Muscle of back (tissue), 11 donors: ENCODE data around the gene CNTNAP5. TPM values are rescaled to one million over a fixed set of nuclear protein-coding genes. Genes with fewer than 3 reads are reported as not detected.

ENCODE experiments used
- DNase-seq, 3 donors: peaks; one replicate each; pipeline versions ENCODE4 v3.0.0 to v3.0.0-alpha.2; 2013
- polyA plus RNA-seq, 10 donors: library from polyadenylated mRNA; unstranded; fragments of 120-200 nt; gene quantifications; one replicate each; pipeline ENCODE4 v1.2.1, GENCODE V29; 2013; ENCODE audit not compliant: insufficient read length in 10 of 10

The CNTNAP5 gene
- polyA plus RNA-seq, 10 donors: 0.14 to 0.47 (median 0.19) TPM

DNA sequence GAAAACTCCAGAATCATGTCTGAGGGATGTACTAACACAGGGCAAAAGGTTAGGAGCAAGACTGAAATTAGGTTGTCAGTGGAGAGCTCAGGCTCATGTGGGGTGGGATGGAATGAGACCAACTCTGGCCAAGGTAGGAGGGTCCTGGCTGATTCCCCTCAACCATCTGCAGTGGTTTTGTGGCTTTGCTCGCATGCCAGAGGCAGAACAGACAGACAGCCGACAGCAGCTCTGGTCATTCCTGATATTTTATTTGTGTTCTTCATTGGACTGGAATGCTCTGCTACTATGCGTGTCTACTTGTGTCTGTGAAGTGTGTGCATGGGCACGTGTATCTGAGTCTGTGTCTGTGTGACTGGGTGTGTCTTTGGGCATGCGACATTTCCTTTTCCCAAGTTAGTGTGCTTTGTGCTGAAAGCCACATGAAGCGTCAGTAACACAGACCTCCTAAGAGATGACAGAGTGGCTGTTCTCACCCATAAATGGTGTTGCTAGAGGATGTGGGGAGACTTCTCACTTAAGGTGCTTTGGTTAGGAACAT is 239.5 kb downstream of the CNTNAP5 start:
- peak in 1 of 3 donors; percentile 67 for DNase-seq

DNA sequence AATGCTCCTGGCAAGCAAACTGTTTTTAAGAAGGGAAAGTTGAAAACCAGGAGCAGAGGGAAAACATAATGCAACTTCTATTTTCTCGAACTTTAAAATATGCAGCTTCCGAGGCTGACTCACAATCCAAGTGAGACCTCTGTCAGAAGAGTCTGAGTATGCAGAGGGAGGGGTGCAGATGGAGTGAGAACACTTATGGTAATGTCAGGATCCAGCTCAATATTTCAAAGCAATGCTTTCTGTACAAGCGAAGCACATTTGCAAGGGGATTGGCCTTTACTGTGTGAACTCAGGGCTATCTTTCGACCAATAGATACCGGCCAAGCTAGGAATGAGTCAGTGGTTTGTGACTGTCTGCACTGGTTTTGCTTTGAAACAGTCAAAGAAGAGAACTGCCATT is 242.7 kb downstream of the CNTNAP5 start:
- DNase-seq: peak; percentile 33 to 77 (median 67)

DNA sequence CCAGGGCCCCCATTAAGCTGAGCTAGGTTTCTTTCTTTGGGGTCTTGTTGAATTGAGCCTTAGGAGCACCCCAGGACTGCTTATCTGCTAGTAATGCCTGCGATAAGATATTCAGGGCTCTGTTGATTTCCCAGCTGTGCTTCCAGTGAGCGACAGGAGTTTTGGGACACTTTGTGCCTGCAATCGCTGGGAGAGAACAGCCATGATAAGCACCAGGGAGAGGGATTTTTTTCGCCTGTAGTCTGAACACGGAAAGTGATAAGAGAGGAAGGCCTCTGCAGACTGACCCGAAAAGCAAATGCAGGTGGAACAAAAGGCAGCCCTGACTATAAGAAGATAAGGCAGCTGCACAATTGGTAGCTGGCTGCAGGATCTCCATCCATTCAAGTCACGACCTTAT is 244.3 kb downstream of the CNTNAP5 start:
- DNase-seq: no peak

DNA sequence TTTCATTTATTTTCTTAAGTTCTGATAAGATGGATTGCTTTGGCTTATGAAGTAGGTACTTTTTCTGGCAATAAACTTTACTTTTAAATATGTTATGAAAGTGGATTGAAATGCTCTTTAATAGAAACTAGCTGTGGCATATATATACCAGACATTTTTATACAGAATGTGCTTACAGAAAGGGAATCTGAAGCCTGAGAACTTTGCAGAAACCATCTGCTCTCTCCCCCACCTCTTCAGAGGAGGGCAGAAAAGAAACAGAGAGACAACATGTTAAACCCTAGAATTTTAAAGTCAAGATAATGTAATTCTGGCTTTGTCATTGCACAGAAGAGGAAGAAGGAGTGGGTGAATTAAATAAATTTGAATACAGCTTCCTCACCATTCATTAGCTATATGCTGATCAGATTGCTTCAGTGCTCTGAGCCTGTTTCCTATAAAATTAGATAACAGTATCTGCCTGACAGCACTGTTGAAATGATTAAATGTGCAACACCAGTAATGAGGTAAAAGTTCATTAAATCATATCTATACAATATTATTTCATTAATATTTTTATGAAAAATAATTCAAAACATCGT is 247.3 kb downstream of the CNTNAP5 start:
- no peak for DNase-seq

DNA sequence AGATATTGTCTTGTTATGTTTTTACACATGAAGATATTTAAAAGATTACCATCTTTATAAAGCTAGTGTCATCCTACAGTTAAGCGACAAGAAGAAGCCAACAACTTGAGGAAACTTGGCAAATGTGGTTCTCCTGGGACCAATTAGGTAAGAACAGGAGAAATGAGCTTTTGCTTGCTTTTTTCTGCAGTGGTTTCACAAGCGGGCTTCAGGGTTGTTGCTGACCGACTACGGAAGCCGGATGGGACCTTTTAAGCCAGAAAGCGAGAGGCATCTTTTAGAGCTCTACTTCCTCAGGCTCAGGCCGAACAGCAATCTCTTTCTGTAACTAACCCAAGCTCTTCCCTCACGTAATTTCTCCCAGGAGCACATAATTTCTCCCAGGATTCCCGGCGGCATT is 256.5 kb downstream of the CNTNAP5 start:
- DNase-seq: peak; percentile 14 to 79 (median 72)

DNA sequence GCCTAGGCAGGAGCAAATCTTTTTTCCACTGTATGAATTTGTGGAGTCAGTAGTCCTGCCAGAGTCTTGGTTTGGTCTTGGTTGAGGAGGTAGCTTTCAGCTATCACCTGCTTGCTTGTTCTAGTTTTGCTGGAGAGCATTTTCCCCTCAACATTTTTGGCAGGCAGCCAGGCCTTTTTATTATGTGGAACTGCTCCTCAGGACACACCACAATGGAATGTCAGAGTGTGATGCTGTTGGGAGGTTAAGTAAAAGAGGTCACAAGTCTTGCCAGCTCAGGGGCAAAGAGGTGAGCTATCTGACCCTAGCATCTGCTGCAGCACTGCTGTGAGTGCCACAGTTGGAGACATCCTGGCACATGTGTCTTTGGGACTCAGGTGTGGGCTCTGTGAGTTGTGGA is 258.0 kb downstream of the CNTNAP5 start:
- peak in 1 of 3 donors; percentile 38 for DNase-seq

DNA sequence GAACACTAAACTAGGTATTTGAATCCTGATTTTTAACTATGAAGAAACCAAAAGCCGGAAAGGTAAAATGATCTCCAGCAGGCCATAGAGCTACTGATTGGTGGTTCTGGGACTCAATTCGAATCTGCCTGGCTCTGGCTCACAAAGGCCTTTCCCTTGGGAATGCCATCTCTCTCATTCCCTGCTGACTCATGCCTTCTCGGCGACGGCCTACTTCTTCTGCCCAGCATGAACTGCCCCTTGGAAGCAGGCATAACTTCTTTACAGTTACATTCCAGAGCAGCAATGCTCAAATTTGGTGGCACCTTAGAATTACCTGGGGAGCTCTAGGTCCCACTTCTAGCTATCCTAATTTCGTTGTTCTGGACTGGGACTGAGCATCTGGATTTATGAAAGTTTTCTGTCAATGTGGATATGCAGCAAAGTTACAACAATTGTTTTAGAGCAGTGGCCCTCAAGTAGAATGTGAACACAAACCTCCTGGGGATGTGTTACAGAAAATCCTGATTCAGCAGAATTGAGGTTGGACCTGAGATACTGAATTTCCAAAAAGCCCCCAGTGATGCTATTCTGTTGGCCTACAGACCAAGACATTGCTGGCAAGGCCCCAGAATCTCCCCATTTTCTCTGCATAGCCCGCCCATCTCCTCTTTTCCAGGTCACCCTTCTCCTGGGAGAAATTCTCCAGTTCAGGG is 261.1 kb downstream of the CNTNAP5 start:
- DNase-seq: no peak

DNA sequence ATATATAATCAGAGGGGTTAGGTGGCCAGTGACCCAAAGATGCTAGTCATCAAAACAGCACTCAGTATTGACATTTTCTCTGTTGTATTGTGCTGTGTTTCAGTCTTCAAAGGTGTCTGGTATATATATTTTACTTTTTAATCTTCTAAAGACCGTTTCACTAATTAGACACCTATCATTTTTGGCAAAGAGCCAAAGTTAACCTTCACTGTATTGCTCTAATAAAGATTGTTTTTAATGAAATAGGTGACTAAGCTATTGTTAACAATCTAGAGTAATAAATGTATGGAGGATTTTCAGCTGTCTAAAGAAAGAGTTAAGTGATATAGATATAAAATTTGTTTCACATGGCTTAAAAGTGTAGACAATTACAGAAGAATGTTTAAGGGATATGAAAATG is 264.0 kb downstream of the CNTNAP5 start:
- no peak for DNase-seq

DNA sequence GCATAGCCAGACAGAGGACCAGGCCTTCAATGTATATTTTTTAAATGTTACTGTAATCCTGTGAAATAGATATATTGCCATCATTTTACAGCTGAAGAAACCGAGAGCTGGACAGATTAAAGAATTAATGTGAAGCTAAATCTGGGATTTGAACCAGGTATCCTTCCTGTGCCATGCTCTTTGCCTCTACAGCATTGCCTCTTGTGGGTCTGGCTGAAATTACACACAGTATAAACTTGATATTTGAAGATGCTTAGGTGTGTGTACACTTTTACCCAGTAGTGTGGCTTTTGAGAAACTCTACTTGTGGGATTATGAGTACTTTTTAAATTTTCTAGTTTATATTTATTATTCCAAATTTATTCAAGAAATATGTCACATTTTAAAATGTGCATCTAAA is 264.5 kb downstream of the CNTNAP5 start:
- DNase-seq: no peak

DNA sequence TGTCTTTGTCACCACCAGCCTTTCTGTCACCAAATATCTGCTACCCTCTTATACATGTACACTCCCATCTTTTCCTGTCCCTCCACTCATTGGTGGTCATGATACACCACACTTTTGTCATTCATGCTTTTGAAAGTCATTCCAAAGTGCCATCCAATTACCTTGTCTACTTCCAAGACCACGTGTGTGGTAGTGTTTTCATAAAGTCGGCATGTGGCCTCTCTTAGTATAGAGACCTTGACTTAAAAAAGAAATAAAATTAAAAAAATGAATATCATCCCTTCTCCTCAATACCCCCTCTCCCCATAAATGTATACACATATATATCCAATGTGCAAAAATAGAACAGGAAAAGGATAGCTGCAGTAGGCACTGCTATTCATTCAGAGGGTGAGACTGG is 271.4 kb downstream of the CNTNAP5 start:
- DNase-seq: no peak

DNA sequence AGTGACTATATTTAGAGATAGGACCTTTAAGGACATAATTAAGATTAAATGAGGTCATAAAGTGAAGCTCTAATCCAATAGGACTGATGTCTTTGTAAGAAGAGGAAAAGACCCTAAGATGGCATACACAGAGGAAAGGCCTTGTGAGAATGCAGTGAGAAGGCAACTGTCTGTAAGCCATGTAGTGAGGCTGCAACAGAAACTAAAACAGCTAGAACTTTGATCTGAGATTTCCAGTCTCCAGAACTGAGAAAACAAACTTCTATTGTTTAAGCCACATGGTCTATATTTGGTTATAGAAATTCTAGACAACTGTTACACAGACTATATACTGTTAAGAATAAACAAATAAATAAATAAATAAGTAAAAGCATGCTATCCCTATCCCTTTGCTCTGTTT is 276.8 kb downstream of the CNTNAP5 start:
- DNase-seq: no peak

DNA sequence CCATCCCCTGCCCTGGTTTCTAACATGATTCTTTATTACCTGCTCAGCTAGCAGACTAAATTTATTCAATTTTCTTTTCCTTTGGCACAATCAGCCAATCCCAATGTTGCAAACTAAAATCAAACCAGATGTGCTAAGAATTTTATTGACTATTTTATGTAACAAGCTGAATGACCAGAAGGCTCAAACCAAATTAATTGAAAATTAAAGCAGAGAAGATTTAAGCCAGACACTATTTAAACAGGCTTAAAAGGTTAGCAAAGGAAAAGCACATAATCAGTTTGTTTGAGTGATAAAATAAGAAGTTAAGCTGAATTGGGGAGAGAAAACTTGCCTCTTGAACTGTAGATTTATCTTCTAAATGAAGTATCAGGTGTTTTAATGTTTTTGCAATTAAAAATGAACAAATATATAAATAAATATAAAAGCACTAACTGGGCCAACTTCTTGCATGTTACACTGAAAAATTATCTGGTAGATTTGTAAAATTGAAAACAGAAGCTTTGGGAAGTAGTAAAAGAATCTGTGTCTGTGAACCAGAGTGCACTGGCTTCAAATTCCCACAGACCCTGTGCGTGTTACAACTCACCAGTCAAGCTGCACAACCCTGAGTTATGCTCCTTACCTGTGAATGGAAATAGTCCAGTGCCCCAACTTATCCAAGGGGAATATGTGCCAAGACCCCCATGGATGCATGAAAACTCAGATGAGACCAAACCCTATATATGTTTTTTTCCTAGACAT is 283.4 kb downstream of the CNTNAP5 start:
- DNase-seq: no peak

DNA sequence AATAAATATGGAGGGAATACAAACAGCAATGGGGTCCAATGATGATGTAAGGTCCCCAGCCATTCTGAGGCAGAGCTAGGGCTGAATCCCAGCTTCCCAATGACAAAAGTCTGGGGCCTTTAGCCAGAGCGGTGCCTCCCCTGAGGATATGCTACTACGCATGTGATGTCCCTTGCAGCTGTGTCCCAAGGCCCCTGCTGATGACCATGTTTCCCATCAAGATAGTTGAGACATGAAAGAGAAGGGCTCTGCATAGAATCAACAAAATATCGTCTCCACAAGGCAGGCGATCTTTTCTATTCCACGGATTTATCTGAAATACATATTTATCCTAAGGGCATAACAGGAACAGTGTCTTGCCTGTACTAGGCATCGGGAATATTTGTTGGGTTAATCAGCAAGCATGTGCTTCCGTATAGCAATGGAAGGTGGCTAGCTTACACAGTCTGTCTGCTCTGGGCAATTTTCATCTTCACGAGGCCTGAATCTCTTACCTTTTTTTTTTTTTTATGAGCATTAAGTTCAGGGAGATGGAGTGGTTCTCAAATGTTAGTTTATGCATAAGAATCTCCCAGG is 284.6 kb downstream of the CNTNAP5 start:
- no peak for DNase-seq

DNA sequence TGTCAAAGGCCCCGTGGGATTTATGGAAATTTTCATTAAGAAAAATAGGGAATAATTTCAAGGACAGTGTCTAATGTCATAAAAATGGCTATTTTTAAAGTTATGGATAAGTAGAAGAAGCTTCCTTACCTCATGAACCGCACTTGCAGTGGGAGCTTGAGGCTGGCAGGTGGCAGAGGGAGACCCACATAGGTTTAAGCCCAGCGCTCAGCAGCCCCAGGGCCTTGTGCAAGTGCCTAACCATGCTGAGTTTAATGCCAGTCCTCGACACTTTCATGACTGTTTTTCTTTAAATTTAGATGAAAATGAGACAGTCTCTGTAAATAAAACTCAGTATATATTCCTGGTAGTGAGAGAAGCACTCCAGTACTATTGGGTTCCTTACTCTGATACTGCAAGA is 285.6 kb downstream of the CNTNAP5 start:
- no peak for DNase-seq

DNA sequence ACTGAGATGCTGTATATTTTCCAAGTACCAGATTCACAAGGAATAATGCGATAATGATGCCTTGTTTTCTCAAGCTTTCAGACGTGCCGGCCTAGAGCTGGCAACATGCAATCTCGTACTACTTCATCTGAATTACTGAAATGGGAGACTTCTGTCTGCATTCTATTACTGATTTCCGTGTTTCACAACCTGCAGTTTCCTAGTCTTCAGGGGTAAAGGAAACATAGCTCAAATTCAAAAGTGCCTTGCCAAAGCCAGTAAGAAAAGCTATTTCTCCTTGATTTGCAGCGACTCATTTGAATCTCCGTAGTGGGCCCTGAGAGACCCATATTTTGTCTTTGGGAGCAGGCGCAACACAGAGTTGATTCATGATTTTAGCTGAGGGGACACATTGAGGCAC is 289.0 kb downstream of the CNTNAP5 start:
- no peak for DNase-seq

DNA sequence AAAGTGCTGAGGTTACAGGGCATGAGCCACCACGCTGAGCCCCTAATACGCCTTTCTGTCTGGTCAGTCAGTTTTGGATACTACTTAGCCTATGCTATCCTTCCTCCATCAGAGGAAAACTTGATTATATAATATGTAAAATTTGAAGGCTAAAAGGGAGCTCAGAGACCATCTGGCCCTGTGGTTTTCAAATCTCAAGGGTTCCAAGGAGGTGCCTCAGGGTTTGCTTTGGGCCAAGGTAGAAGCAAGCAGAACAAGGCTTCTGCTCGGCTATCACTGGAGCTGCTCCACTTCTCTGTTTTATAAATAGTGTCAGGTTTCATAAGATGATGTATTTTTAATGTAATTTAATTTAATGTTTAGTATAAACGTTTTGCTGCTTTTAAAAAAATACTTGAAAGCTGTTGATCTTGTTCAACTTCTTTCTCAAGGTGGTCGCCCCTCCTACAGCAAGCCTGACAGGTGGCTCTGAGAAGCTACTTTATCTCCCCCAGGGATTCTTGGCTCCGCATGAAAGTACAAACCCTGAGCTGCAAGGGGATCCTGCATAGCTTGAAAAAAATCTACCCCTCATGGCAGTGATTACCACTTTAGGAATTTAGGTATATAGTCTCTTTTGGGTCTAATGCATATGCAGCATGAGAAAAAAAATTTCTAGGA is 290.3 kb downstream of the CNTNAP5 start:
- no peak for DNase-seq

DNA sequence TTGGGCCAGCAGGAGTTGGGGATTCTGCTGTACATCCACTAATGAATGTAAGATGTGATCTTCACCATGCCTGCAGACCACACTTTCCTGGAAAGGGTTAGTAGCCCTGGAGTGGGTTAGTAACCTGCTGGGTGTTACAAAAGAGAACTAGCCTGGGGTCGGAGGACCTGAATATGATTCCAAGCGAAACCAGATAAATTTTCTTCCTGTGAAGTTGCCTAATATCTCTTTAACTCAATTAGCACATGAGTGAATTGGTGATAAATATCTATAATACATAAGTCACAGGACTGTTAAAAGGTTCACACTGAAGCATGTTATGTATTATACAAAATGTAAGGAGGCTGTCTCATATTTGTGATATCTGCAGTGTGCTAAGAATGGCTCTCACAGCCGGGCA is 291.0 kb downstream of the CNTNAP5 start:
- no peak for DNase-seq

DNA sequence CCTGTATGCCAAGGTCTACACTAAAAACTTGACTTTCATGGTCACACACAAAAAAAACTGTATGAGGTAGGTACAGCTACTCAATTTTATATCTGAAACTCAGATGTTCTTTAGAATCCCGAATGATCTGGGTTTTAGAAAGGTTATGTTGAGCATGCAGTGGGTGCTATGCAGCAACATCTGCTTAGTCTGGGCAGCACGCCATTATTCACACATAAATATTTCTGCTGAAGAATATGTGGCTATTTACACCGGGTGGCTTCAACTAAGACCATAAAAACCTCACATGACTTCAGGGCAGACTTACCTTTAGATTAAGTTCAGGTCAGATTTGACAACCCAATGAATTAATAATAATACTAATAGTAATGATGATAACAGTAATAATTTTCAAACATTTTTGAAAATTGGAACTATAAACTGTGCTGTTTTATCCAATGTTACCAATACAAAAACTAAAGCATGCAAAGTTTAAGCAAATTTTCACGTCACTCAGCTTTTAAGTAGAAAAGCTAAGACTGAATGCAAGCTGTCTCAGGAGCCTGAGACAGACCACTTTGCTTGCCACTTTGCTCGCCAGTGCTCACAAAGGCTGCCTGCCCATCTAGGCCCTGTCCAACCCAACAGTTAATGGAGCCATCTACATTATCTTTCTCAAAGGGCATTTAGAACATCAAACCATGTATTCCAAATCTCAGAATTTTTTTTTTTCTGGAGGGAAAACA is 292.0 kb downstream of the CNTNAP5 start:
- DNase-seq: peak; percentile 28 to 75 (median 34)

DNA sequence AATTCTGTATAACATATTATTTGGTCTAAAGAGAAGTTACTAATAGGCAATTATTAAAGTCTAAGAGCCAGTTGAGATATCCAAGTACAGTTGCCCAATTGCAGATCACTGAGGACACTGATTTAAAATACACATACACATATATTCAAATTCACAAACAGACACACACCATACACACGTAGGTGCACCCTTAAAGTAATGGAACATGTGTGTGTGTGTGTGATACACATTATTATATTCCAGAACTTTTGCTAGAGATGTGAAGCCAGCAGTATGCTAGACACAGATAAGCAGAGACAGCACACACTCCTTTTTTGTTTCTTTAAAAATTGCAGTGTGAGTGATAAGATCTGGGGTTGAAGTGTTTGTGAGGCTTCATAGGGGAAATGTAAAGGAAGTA is 292.5 kb downstream of the CNTNAP5 start:
- no peak for DNase-seq

DNA sequence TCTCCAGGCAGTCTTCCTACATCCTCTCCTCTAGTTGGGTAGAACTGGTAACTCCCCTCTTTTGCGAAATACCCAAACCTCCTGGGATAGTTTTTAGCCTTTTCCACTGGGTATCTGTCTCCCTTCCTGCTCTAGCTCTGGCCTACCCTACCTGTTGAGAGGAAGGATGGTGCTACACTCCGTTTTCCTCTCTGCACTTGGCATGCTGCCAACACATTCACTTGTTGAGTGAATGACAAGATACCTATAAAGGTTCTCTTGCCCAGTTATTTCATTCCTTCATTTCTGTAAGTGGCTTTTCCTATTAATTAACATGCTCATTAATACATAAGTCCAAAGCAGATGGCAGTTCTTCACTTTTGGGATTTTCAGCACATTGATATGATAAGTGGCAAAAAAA is 293.8 kb downstream of the CNTNAP5 start:
- DNase-seq: no peak

DNA sequence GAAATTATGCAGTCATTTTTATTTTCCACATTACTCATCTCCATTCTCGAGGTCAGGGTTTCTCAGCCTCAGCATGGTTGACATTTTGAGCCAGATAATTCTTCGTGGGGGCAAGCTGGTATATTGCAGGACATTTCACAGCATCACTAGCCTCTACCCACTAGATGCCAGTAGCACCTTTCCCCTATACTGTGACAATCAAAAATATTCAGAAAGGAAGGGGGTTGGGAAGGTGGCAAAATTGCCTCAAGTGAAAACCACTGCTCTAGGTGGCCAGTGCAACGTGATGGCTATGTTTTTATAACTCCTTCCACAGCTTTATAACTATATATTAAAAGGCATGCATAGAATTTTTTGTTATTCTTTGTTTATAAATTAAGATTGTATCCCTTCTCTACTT is 294.5 kb downstream of the CNTNAP5 start:
- no peak for DNase-seq
